K562 (cell line): ENCODE measurements around the gene ARFGEF2. TPM values are rescaled to one million over a fixed set of nuclear protein-coding genes. Genes with fewer than 3 reads are reported as not detected.

Experiments used
- ATAC-seq: fragments of 200-7000 bp; cut with Tn5 transposase; 3 replicates; pipeline ENCODE4 v1.9.1; 2020; ENCODE audit warnings: moderate library complexity
- BruUV-seq: library from RNA; stranded (reverse); fragments of 400-500 nt; replicated peaks from 2 replicates; lab custom pipeline; 2021; lab: Mats Ljungman, UMichigan
- CTCF ChIA-PET: fragments of 300-600 bp; formaldehyde crosslinking; extraction: SDS; loops from one replicate; lab custom pipeline; 2021; ENCODE audit warnings: low intra/inter-chr PET ratio; lab: Yijun Ruan, JAX
- POLR2A ChIA-PET: fragments of 300-600, 350-650 bp; sonication (Branson Sonifier 250); formaldehyde crosslinking; extraction: SDS; loops from one replicate; lab custom pipeline; 2021; ENCODE audit warnings: antibody characterized with exemption, inconsistent platforms; lab: Yijun Ruan, JAX
- DNase-seq, 4 experiments: peaks; one replicate each; pipeline versions ENCODE4 v3.0.0 to v3.0.0-alpha.2; 2011 to 2018; ENCODE audit warnings: low spot score in 3 of 4, mixed read lengths in 3 of 4; ENCODE audit errors: extremely low read depth in 1 of 4
- FAIRE-seq: peaks from 2 replicates; lab custom pipeline; 2011; peaks lifted over from hg19 to GRCh38; lab: Jason Lieb, UNC
- H2AFZ ChIP-seq: 2 replicates; pipeline ENCODE4 v1.6.0; 2011; ENCODE audit warnings: low read depth, low read length, control low read depth, inconsistent platforms
- H3K27ac ChIP-seq: fragments of 200-600 bp; 3 replicates; pipeline ENCODE4 v1.8.0; 2011; ENCODE audit warnings: low read depth, mild to moderate bottlenecking, control low read depth, inconsistent platforms, low read length, moderate library complexity, mixed read lengths; ENCODE audit errors: extremely low read depth
- H3K27me3 ChIP-seq, 2 experiments: fragments of 300-600 bp in 1 of 2; 2 replicates in 1 of 2; 3 replicates in 1 of 2; pipeline versions ENCODE4 v1.6.0 to v1.8.0; 2011; ENCODE audit warnings: inconsistent platforms in 2 of 2, low read length in 2 of 2, mild to moderate bottlenecking in 1 of 2, mixed read lengths in 1 of 2, moderate library complexity in 1 of 2; ENCODE audit not compliant: control insufficient read depth in 2 of 2, insufficient read depth in 2 of 2
- H3K36me3 ChIP-seq: fragments of 300-600 bp; 3 replicates; pipeline ENCODE4 v1.8.0; 2011; ENCODE audit warnings: mild to moderate bottlenecking, low read length, inconsistent platforms; ENCODE audit not compliant: control insufficient read depth, insufficient read depth
- H3K4me1 ChIP-seq, 2 experiments: fragments of 200-600 bp in 1 of 2; replicated peaks in 1 of 2; 2 replicates in 1 of 2; 3 replicates in 1 of 2; pipeline versions ENCODE4 v1.5.1 to v1.8.0; 2011; ENCODE audit warnings: inconsistent platforms in 2 of 2, low read length in 2 of 2, mild to moderate bottlenecking in 1 of 2, mixed read lengths in 1 of 2, moderate library complexity in 1 of 2; ENCODE audit not compliant: control insufficient read depth in 2 of 2, insufficient read depth in 2 of 2
- H3K4me2 ChIP-seq: 2 replicates; pipeline ENCODE4 v1.6.1; 2011; ENCODE audit warnings: low read length, control low read depth, inconsistent platforms, mixed read lengths; ENCODE audit not compliant: insufficient read depth
- H3K4me3 ChIP-seq: fragments of 200-600 bp; sonication (generic), shearing (Covaris generic); 2 replicates; pipeline ENCODE4 v1.5.1; 2016; ENCODE audit warnings: control low read depth, inconsistent platforms
- H3K79me2 ChIP-seq: fragments of 200-600 bp; 3 replicates; pipeline ENCODE4 v1.8.0; 2011; ENCODE audit warnings: low read length, inconsistent platforms; ENCODE audit not compliant: control insufficient read depth, insufficient read depth
- H3K9ac ChIP-seq, 2 experiments: 2 replicates each; pipeline versions ENCODE4 v1.6.0 to v1.6.1; 2011; ENCODE audit warnings: low read depth in 2 of 2, low read length in 2 of 2, control low read depth in 1 of 2, inconsistent platforms in 1 of 2, mild to moderate bottlenecking in 1 of 2, mixed read lengths in 1 of 2; ENCODE audit not compliant: insufficient read depth in 1 of 2
- H3K9me1 ChIP-seq: one replicate; pipeline ENCODE4 v1.6.0; 2011; ENCODE audit warnings: inconsistent platforms, mild to moderate bottlenecking, low read length, moderate library complexity; ENCODE audit not compliant: control insufficient read depth, insufficient read depth
- H3K9me3 ChIP-seq: replicated peaks from 2 replicates; pipeline ENCODE4 v1.5.1; 2011; ENCODE audit warnings: low read depth, low read length, inconsistent platforms; ENCODE audit not compliant: control insufficient read depth, insufficient read depth
- H4K20me1 ChIP-seq: replicated peaks from 2 replicates; pipeline ENCODE4 v1.6.1; 2011; ENCODE audit warnings: low read length, inconsistent platforms, mixed read lengths; ENCODE audit not compliant: control insufficient read depth, insufficient read depth
- CBFA2T3 ChIP-seq: fragments of 450-650 bp; IDR thresholded peaks from 2 replicates; pipeline ENCODE4 v1.6.1; 2017
- FOXP1 ChIP-seq: sonication (generic); formaldehyde crosslinking; IDR thresholded peaks from 2 replicates; pipeline ENCODE4 v1.8.0; 2022; ENCODE audit warnings: mild to moderate bottlenecking, missing genetic modification reagents
- MAFG ChIP-seq: fragments of 450-650 bp; conservative IDR thresholded peaks from 2 replicates; pipeline ENCODE4 v1.6.1; 2016; ENCODE audit warnings: missing genetic modification characterization, missing compliant biosample characterization
- NCOA1 ChIP-seq: fragments of 450-650 bp; IDR thresholded peaks from 2 replicates; pipeline ENCODE4 v1.6.1; 2016; ENCODE audit warnings: low read depth
- NFE2 ChIP-seq: IDR thresholded peaks from 2 replicates; pipeline ENCODE4 v1.6.1; 2014; ENCODE audit warnings: antibody characterized with exemption, low read depth
- ZC3H11A ChIP-seq: IDR thresholded peaks from 2 replicates; pipeline ENCODE4 v1.6.1; 2012; ENCODE audit warnings: low read depth, low read length, improper control_type of control experiment
- ZFP36 ChIP-seq: fragments of 150-350 bp; IDR thresholded peaks from 2 replicates; pipeline ENCODE4 v1.6.1; 2018; ENCODE audit warnings: low read length, low read depth; ENCODE audit not compliant: partially characterized antibody
- ZNF316 ChIP-seq: fragments of 450-650 bp; IDR thresholded peaks from 2 replicates; pipeline ENCODE4 v1.6.1; 2016
- WGBS: fragments of 100-300 bp; shearing (Covaris generic); methylation state at CpG from one replicate; pipeline ENCODE4 v1.1.6; 2016; ENCODE audit warnings: low coverage, mixed read lengths; ENCODE audit not compliant: insufficient coverage; ENCODE audit errors: missing lambda C conversion rate; 5-methylcytosine and 5-hydroxymethylcytosine counted together
- in situ Hi-C: fragments of 300-500 bp; cut with MboI; formaldehyde crosslinking; loops from 4 replicates; pipeline ENCODE4 v1.15.0; 2018; ENCODE audit warnings: inconsistent platforms, mixed read lengths
- intact Hi-C: fragments of 100-400 bp; cut with micrococcal nuclease; formaldehyde crosslinking; loops from 2 replicates; pipeline ENCODE4 v1.14.2; 2022
- polyA plus RNA-seq, 8 experiments: library from polyadenylated mRNA; depleted of rRNA in 4 of 8; stranded (reverse) in 5 of 8; unstranded in 3 of 8; fragments of >200 nt; fragmentation: Nextera tagmentation in 2 of 8; fragmentation: Illumina TruSeq in 1 of 8; extraction: Ambion mirVana in 2 of 8; extraction: Trizol in 1 of 8; gene quantifications; 2 replicates each; pipeline versions ENCODE4 v1.2.1 to v1.2.3, GENCODE V29; 2011 to 2014; ENCODE audit warnings: inconsistent platforms in 1 of 8, missing spikeins in 1 of 8
- total RNA-seq, 7 experiments: library from RNA; depleted of rRNA in 6 of 7; stranded (reverse); fragments of >200 nt in 6 of 7; fragmentation: Illumina TruSeq in 2 of 7; extraction: Trizol in 2 of 7; gene quantifications; 2 replicates each; pipeline versions ENCODE4 v1.2.1 to v1.2.3, GENCODE V29; 2011 to 2021; ENCODE audit warnings: low replicate concordance in 1 of 7

The ARFGEF2 gene
- total and polyA plus RNA-seq, 9 of the 15 experiments (the other 6 are each of a cell fraction or from before 2014, with no cell fraction given), result 4.2 to 18.8 (median 13.7) TPM

DNA sequence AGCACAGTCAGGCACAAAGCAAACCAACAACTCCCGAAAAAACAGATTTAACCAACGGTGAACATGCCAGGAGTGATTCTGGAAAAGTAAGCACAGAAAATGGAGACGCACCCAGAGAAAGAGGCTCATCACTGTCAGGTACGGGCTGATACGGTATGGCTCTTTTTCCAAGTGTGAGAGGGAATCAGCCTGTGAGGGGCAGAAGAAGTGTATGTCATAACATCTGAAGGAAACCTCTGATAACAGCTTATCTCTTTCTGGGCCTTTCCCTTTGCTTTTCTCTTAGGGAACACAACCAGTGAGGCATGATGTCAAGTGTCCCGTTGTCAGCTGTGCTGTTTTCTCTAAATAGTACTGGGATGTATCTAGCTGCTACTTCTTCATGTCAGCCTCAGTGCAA, 32.1 kb downstream of the ARFGEF2 start (continued):
- no peak for TF ChIP-seq ZFP36
- no peak for TF ChIP-seq ZC3H11A
- TF ChIP-seq CBFA2T3, result 0 out of 2 replicates have a peak, but pooled peaks have one; percentile 9
- no peak for TF ChIP-seq FOXP1 (CRISPR knock-in tag)
- TF ChIP-seq NCOA1, result no peak

GRCh38 chr20:48956052-48956451, 34.5 kb downstream of the ARFGEF2 start:
- TF ChIP-seq MAFG (tag) (0 out of 2 replicates have a peak, but pooled peaks have one; percentile 11), NFE2 (no peak), ZNF316 (peak; percentile 40; the same call in 1 of the 2 replicates)
- TF ChIP-seq, all 486 proteins: peak for 2
- ATAC-seq, result no peak
- ChIA-PET POLR2A (interaction anchor here (0.6 to 1.6 kb wide), 2 partner anchors 11 to 274 kb away, joined by 3 to 4 read pairs; no protein-coding TSS in a partner anchor), CTCF (no interaction called here)
- peaks cover 2% of the 10 kb centered on the region for H3K9me1 ChIP-seq
- in situ Hi-C loops, result no loop called here
- H3K4me1 ChIP-seq, result peaks cover 0 to 5% of the 10 kb centered on the region in 2 experiments; a peak in 2 of 5 replicates
- 0 out of 2 replicates have a peak, but pooled peaks cover 3% of the 10 kb centered on the region for H4K20me1 ChIP-seq
- peak; percentile 6 for FAIRE-seq
- DNase-seq, result no peak
- WGBS, result 100% methylated on average over 4 of the region's 4 CpGs
- H3K9me3 ChIP-seq, result no peaks in the 10 kb centered on the region
- no TSS peak for BruUV-seq
- H3K4me2 ChIP-seq, result no peak overlapping the region
- H3K36me3 ChIP-seq, result peaks cover 78% of the 10 kb centered on the region
- no peak overlapping the region for H3K4me3 ChIP-seq
- H3K27ac ChIP-seq, result no peak overlapping the region
- no peak overlapping the region for H3K9ac ChIP-seq
- no peak overlapping the region for H2AFZ ChIP-seq
- H3K79me2 ChIP-seq, result no peaks in the 10 kb centered on the region
- H3K27me3 ChIP-seq, result no peaks in the 10 kb centered on the region
- intact Hi-C loops, result no loop called here
